ENCODE data around the gene HIBCH.
"Not testable (repeated sequence)": the region's sequence is repeated elsewhere in the genome, so short reads cannot be mapped to it uniquely, and the experiment has no call there.

The HIBCH gene

DNA sequence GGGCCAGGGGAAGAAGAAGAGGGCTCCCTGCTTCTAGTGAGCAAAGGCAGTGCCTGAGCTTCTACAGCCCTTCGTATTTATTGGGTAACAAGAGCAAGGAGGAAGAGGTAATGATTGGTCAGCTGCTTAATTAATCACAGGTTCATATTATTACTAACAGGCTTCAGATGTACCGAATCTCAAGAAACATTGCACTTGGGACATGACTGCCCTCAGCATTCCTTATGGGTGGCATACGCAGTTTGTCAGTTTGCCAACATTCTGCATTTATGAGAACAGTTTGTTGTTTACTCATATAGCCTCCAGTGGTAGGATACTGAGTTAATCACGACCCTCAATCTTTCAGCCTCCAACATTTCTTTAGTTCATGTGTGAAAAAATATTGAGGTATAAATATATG, 84.5 kb downstream of the HIBCH start:
- DNase-seq (ENCODE audit: low spot score) = no peak

GRCh38 chr2:190223989-190224388, 95.6 kb downstream of the HIBCH start:
- not testable (repeated sequence) for DNase-seq (ENCODE audit: low spot score)

DNA sequence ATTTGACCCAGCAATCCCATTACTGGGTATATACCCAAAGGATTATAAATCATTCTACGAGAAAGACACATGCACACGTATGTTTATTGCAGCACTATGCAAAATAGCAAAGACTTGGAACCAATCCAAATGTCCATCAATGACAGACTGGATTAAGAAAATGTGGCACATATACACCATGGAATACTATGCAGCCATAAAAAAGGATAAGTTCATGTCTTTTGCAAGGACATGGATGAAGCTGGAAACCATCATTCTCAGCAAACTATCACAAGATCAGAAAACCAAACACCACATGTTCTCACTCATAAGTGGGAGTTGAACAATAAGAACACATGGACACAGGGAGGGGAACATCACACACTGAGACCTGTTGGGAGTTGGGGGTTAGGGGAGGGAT, 96.9 kb downstream of the HIBCH start:
- DNase-seq (ENCODE audit: low spot score) = not testable (repeated sequence)

- DNase-seq (ENCODE audit: low spot score) = no peak
Observed at GRCh38 chr2:190221429-190221828, 98.2 kb downstream of the HIBCH start.

DNA sequence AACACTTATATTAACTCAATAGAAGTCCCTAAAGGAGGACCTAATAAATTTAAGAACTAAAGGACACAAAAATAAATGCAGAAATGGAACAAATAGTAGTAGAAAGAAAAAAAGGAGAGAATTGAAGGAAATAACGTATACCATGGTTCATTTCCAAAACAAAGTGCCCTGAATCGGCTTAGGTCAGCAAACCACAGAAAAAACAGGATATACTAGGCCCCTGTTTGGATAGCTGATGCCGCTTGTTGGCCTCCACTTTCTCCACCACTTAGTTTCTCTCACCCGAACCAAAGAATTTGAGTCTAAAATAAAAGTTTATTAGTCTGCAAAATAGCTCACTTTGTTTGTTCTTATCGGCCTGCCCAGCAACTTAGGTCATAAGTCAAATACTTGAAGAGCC, 100.4 kb downstream of the HIBCH start:
- no peak for DNase-seq (ENCODE audit: low spot score)

DNA sequence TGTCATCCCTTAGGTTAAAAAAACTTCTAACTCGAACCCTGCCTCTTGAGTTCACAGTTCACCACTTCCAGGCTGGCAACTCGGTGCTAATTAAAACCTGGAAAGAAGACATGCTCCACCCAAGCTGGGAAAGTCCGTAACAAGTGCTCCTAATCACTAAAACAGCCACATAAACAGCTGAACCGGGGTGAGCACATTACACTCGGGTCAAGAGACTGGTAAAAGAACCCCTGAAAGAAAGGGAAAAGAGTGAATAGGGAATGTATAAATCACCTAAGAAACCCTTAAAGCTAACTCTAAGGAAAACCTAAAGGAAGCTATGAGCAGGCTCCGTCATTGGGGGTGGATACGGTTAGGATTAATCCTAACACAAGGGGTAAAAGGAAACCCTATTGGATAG, 102.0 kb downstream of the HIBCH start:
- DNase-seq (ENCODE audit: low spot score) = no peak

DNA sequence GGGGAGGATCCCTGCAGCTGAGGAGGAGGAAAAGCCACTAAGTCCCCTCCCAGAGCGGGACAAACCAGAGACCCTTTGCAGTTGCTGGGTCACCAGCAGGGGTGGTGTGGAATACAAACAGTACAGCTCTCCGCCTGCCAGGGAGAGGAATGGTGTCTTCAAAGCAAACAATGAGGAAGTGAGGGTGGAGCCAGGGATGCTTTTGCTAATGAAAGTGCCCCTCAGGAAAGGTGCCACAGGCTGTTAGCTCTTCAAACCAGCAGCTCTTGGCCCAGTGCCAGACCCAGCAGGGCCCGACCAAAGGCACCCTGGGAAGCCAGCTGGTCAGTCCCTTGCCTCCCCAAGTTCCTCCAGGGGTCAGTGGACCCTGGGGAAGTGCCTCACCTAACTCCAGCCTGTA, 102.8 kb downstream of the HIBCH start:
- DNase-seq (ENCODE audit: low spot score) = no peak

DNA sequence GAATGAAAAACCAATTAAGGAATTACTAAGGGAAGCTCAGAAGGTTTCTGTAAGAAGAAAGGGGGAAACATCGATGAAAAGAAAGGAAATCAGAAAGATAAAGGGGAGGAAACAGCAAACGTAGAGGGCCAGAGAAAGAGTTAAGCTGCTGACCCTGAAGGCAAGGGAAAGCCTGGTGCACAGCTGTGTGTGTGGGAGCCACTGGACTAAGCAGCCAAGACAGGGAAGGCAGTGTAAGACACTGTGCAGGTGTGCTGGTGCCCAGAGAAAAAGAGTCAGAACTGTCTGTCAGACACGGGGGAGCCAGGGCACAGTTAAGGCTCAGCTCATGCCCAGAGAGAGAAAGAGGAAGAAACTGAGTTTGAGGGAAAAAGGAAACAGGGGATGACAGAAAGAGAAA, 104.0 kb downstream of the HIBCH start:
- no peak for DNase-seq (ENCODE audit: low spot score)

GRCh38 chr2:190214426-190215194, 105.0 kb downstream of the HIBCH start:
- no peak for DNase-seq (ENCODE audit: low spot score)

DNA sequence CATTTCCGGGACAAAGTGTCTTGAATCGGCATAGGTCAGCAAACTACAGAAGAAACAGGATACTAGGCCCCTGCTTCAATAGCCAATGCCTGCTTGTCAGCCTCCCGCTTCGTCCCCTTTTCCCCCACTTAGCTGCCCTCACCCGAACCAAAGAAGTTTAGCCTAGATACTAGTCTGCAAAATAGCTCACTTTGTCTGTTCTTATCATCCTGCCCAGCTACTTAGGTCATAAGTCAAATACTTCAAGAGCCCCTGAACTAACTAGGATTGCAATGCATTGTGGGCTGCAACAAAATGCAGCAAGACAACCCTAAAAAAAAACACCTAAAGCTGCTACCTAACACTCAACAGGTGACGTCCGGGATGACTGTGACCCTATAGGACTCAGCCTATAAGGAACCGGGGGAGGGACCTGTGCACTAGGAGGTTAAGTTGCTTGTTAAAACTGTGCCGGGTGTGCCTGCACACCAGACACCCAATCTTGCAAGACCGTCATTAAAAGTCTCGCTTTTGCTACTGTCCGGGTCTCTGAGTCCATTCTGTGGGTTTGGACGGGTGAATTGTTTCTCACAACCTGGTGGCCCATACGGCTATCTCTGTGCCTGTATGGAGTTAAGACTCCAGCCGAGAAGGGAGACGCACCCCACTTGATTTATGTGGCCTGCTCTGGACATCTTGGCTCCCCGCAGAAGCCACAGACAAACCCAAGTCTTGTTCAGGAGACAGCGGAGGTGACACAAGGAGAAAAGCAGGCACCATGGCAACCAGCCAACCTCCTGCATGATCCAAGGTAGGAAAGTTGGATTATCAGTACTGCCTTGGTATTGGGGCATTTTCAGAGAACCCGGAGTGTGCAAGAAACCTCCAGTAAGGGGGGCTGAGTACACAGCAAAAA, 105.9 kb downstream of the HIBCH start:
- no peak for DNase-seq (ENCODE audit: low spot score)

- DNase-seq (ENCODE audit: low spot score) = no peak
Observed at GRCh38 chr2:190210471-190210870, 109.2 kb downstream of the HIBCH start.

- DNase-seq (ENCODE audit: low spot score) = no peak
Observed at GRCh38 chr2:190209559-190209958, 110.1 kb downstream of the HIBCH start.

DNA sequence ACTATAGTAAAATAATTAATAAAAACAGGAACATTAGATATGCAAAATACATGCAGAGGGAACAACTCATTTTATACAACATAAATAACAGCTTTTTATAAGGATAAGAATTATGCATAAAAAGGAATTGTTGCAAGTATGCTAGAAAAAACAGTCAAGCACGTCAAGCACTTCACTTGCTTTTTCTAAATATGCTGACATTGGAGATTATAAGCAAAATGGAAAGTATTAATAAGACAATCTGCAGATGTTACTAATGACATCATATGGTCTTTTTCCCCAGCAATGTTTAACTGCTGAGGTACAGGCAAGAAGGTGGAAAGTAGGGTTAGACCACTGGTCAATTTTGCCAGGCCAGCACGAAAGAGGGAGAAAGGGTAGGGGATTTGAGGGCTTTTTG, 111.7 kb downstream of the HIBCH start:
- no peak for DNase-seq (ENCODE audit: low spot score)

GRCh38 chr2:190205657-190206056, 114.0 kb downstream of the HIBCH start:
- DNase-seq (ENCODE audit: low spot score) = no peak

GRCh38 chr2:190202604-190203003, 117.0 kb downstream of the HIBCH start:
- DNase-seq (ENCODE audit: low spot score) = no peak

- no peak for DNase-seq (ENCODE audit: low spot score)
Observed at GRCh38 chr2:190202018-190202417, 117.6 kb downstream of the HIBCH start.

- no peak for DNase-seq (ENCODE audit: low spot score)
Observed at GRCh38 chr2:190200603-190201002, 119.0 kb downstream of the HIBCH start.

GRCh38 chr2:190199530-190199929, 120.1 kb downstream of the HIBCH start:
- no peak for DNase-seq (ENCODE audit: low spot score)

DNA sequence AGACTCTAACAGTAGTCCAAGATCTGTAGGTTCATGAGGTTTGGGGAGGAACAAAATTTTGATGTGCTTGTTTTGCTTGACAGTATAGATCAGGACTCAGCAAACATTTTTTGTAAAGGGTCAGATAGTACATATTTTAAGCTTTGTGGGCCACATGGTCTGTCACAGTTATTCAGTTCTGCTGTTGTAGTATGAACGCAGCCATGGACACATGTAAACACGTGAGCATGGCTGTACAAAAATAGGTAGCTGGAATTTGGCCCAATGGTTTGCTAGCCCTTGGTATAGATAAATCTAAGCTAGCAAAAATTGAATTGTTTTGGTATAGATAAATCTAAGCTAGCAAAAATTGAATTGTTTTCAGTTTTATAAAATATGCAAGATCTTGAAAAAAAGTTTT, 120.5 kb downstream of the HIBCH start:
- DNase-seq (ENCODE audit: low spot score) = no peak

DNA sequence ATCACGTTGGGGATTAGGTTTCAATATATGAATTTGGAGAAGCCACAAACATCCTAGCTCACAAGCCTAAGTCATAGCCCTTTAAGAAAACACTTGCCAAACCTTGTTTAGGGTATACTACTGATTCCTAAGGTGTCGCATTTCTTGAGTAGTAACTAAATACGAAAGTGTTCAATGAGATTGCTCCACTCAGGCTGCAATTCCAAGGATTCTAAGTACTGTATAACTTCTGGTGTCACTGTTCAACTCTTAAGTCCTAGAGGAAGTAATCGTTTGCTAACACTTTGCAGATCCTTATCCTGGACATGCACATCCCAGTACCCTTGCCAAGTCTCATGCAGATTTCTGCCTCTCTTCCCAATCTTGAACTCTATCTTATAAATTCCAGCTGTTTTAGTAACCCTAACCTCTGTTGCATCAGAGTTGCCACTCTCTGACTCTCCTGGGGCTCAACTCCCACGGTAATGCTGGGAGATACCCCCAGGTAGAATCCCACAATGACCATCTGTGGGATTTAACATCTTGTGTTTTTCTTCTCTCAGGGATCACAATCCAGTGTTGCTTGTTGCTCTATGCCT, 122.4 kb downstream of the HIBCH start:
- DNase-seq (ENCODE audit: low spot score) = no peak

GRCh38 chr2:190190507-190191162, 129.0 kb downstream of the HIBCH start:
- no peak for DNase-seq (ENCODE audit: low spot score)

DNA sequence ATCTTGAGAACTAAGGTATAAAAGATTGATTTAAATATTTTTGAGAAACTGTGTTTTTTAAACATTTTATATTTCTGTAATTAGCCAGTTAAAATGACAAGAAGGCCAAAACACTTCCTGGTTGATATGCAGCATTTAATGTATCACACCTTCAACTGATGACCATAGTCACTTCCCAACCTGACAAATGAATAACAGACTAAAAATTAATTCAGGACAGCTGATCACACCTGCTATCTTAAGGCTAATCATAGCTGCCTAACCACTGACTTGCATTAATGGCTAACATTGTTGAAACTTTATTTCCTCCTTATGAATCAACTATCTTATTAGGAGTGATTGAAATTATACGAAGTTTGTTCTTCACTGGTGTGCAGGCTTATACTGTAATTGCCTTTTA, 131.3 kb downstream of the HIBCH start:
- no peak for DNase-seq (ENCODE audit: low spot score)
